Measurements from ENCODE around the gene FLT1. TPM values are rescaled to one million over a fixed set of nuclear protein-coding genes. Genes with fewer than 3 reads are reported as not detected.

Gene FLT1
- total and polyA plus RNA-seq, 2 donors (not counting 1 experiment from before 2014, with no cell fraction given): 1.3 to 2.5 TPM

DNA sequence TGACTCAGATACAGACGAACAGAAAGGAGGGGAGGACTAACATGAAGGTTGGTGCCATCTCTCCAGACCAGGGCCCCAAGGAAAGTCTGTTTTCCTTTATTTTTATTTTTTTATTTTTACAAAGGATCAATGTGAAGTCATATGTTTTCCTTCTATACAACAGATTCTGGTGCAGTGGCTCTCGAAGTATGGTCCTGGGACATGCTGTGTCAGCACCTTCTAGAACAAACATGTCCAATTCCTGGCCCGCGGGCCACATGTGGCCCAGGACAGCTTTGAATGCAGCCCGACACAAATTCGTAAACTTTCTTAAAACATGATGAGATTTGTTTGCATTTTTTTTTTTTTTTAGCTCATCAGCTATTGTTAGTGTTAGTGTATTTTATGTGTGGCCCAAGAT is 174.7 kb downstream of the FLT1 start:
- Histone ChIP-seq H3K4me3 (replicated peaks in 1 of 4; ENCODE audit: control extremely low read depth in 1 of 4, insufficient read depth in 1 of 4, low read depth in 3 of 4, low read length in 4 of 4) (no peak overlapping the region), H2AFZ (ENCODE audit: low read length) (no peak overlapping the region), H3K79me2 (ENCODE audit: control insufficient read depth, insufficient read depth, low read length) (no peaks in the 10 kb centered on the region), H3K27me3 (ENCODE audit: control insufficient read depth, insufficient read depth, low read length) (no peaks in the 10 kb centered on the region), H3K9me3 (ENCODE audit: control insufficient read depth, insufficient read depth, low read depth, low read length) (no peaks in the 10 kb centered on the region), H3K9ac (ENCODE audit: insufficient read depth, low read length) (no peak overlapping the region), H3K27ac (ENCODE audit: insufficient read depth, low read length) (no peak overlapping the region), H3K36me3 (ENCODE audit: control insufficient read depth, insufficient read depth, low read length) (no peaks in the 10 kb centered on the region), H3K4me1 (ENCODE audit: control insufficient read depth, extremely low read depth, insufficient read depth, low read length) (no peaks in the 10 kb centered on the region), H3K4me2 (ENCODE audit: extremely low read depth, insufficient read depth, low read length) (no peak overlapping the region), H4K20me1 (ENCODE audit: control insufficient read depth, extremely low read depth, insufficient read depth, low read length) (no peaks in the 10 kb centered on the region)
- TF ChIP-seq EZH2 (IDR thresholded peaks at IDR 0.05; ENCODE audit: low read length, missing control alignments): no peak
- TF ChIP-seq, protein P1, sequence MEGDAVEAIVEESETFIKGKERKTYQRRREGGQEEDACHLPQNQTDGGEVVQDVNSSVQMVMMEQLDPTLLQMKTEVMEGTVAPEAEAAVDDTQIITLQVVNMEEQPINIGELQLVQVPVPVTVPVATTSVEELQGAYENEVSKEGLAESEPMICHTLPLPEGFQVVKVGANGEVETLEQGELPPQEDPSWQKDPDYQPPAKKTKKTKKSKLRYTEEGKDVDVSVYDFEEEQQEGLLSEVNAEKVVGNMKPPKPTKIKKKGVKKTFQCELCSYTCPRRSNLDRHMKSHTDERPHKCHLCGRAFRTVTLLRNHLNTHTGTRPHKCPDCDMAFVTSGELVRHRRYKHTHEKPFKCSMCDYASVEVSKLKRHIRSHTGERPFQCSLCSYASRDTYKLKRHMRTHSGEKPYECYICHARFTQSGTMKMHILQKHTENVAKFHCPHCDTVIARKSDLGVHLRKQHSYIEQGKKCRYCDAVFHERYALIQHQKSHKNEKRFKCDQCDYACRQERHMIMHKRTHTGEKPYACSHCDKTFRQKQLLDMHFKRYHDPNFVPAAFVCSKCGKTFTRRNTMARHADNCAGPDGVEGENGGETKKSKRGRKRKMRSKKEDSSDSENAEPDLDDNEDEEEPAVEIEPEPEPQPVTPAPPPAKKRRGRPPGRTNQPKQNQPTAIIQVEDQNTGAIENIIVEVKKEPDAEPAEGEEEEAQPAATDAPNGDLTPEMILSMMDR (conservative IDR thresholded peaks at IDR 0.05 in 1 of 2, IDR thresholded peaks at IDR 0.05 in 1 of 2; ENCODE audit: low read depth in 1 of 2, low read length in 2 of 2): no peak
- DNase-seq (ENCODE audit: low read depth in 2 of 2): no peak

DNA sequence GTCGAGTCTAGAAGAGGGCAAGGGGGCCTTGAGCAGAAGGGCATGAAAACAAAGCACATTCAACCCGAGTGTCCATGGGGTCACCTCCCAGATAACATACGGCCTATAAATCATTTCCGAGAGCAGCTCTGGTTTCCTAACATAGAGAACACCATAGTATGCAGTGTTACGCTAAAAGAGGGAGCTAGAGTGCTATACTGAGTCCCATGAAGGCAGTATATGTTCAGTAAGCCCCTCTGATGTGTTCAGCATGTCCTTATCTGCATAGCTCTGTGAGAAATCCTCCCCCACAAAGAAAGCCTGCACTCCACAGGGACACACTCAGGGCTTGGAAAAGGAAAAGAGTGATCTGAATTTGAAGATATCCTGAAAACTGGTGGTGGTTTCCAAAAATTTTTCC is 175.4 kb downstream of the FLT1 start:
- H2AFZ ChIP-seq (ENCODE audit: low read length): no peak overlapping the region
- no peaks in the 10 kb centered on the region for H3K36me3 ChIP-seq (ENCODE audit: control insufficient read depth, insufficient read depth, low read length)
- H3K4me3 ChIP-seq (replicated peaks in 1 of 4; ENCODE audit: control extremely low read depth in 1 of 4, insufficient read depth in 1 of 4, low read depth in 3 of 4, low read length in 4 of 4): no peak overlapping the region
- no peak for DNase-seq (ENCODE audit: low read depth in 2 of 2)
- H3K9ac ChIP-seq (ENCODE audit: insufficient read depth, low read length): no peak overlapping the region
- H3K27me3 ChIP-seq (ENCODE audit: control insufficient read depth, insufficient read depth, low read length): no peaks in the 10 kb centered on the region
- H3K27ac ChIP-seq (ENCODE audit: insufficient read depth, low read length): no peak overlapping the region
- H4K20me1 ChIP-seq (ENCODE audit: control insufficient read depth, extremely low read depth, insufficient read depth, low read length): no peaks in the 10 kb centered on the region
- no peaks in the 10 kb centered on the region for H3K9me3 ChIP-seq (ENCODE audit: control insufficient read depth, insufficient read depth, low read depth, low read length)
- H3K79me2 ChIP-seq (ENCODE audit: control insufficient read depth, insufficient read depth, low read length): no peaks in the 10 kb centered on the region
- TF ChIP-seq, protein P1 (conservative IDR thresholded peaks at IDR 0.05 in 1 of 2, IDR thresholded peaks at IDR 0.05 in 1 of 2; ENCODE audit: low read depth in 1 of 2, low read length in 2 of 2): no peak
- no peak for TF ChIP-seq EZH2 (IDR thresholded peaks at IDR 0.05; ENCODE audit: low read length, missing control alignments)
- H3K4me1 ChIP-seq (ENCODE audit: control insufficient read depth, extremely low read depth, insufficient read depth, low read length): no peaks in the 10 kb centered on the region
- H3K4me2 ChIP-seq (ENCODE audit: extremely low read depth, insufficient read depth, low read length): no peak overlapping the region

DNA sequence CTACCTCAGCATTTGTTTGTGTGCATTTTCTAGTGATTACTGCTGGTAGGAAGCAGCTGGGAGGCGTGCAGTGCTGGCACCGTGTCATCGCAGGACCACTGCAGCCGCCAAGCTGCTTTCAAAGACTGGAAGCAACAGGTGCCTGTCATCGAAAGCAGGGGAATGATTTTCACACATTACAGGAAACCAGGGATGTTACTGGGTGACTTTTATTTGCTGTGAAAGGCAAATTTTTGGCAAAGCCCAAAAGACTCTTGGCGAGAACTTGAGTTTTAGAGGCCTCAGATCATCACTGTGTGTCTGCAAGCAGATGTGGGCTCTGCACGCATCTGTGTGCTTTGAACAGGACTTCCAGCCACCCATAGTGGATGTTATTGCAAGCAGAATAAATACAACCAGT is 176.4 kb downstream of the FLT1 start:
- Histone ChIP-seq H3K27me3 (ENCODE audit: control insufficient read depth, insufficient read depth, low read length) (no peaks in the 10 kb centered on the region), H3K79me2 (ENCODE audit: control insufficient read depth, insufficient read depth, low read length) (no peaks in the 10 kb centered on the region), H3K36me3 (ENCODE audit: control insufficient read depth, insufficient read depth, low read length) (no peaks in the 10 kb centered on the region), H3K4me3 (replicated peaks in 1 of 4; ENCODE audit: control extremely low read depth in 1 of 4, insufficient read depth in 1 of 4, low read depth in 3 of 4, low read length in 4 of 4) (no peak overlapping the region), H3K27ac (ENCODE audit: insufficient read depth, low read length) (no peak overlapping the region), H3K9ac (ENCODE audit: insufficient read depth, low read length) (no peak overlapping the region), H3K9me3 (ENCODE audit: control insufficient read depth, insufficient read depth, low read depth, low read length) (no peaks in the 10 kb centered on the region), H3K4me1 (ENCODE audit: control insufficient read depth, extremely low read depth, insufficient read depth, low read length) (no peaks in the 10 kb centered on the region), H3K4me2 (ENCODE audit: extremely low read depth, insufficient read depth, low read length) (no peak overlapping the region), H4K20me1 (ENCODE audit: control insufficient read depth, extremely low read depth, insufficient read depth, low read length) (no peaks in the 10 kb centered on the region), H2AFZ (ENCODE audit: low read length) (no peak overlapping the region)
- TF ChIP-seq EZH2 (IDR thresholded peaks at IDR 0.05; ENCODE audit: low read length, missing control alignments): no peak
- TF ChIP-seq, protein P1 (conservative IDR thresholded peaks at IDR 0.05 in 1 of 2, IDR thresholded peaks at IDR 0.05 in 1 of 2; ENCODE audit: low read depth in 1 of 2, low read length in 2 of 2): no peak
- DNase-seq (ENCODE audit: low read depth in 2 of 2): no peak

Data from fibroblast of lung (primary cell).